Measurements from ENCODE around the gene MZT1. TPM values are rescaled to one million over a fixed set of nuclear protein-coding genes. Genes with fewer than 3 reads are reported as not detected.
A peak's percentile ranks its signal among the peaks of the same experiment; 100 is the strongest.

MZT1 gene, protein sequence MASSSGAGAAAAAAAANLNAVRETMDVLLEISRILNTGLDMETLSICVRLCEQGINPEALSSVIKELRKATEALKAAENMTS
- total RNA-seq = 1 to 10 TPM; 7.4 to 9.4 TPM
- 10 to 100 TPM; 10.3 to 15.5 TPM for polyA plus RNA-seq
- long read RNA-seq, donor 1, transcript MZT1-201 (3 exons, 2,299 nt) = major isoform, 20 of 20 reads
- long read RNA-seq, donor 1, partial matches to known transcripts = 0 of 20 reads
- long read RNA-seq, donor 1, other reads (novel, unspliced or antisense) = 0 of 20 reads
- long read RNA-seq, donor 2, transcript MZT1-201 (3 exons, 2,299 nt) = major isoform, 10 of 12 reads
- long read RNA-seq, donor 2, partial matches to known transcripts = 2 of 12 reads
- long read RNA-seq, donor 2, other reads (novel, unspliced or antisense) = 0 of 12 reads

DNA sequence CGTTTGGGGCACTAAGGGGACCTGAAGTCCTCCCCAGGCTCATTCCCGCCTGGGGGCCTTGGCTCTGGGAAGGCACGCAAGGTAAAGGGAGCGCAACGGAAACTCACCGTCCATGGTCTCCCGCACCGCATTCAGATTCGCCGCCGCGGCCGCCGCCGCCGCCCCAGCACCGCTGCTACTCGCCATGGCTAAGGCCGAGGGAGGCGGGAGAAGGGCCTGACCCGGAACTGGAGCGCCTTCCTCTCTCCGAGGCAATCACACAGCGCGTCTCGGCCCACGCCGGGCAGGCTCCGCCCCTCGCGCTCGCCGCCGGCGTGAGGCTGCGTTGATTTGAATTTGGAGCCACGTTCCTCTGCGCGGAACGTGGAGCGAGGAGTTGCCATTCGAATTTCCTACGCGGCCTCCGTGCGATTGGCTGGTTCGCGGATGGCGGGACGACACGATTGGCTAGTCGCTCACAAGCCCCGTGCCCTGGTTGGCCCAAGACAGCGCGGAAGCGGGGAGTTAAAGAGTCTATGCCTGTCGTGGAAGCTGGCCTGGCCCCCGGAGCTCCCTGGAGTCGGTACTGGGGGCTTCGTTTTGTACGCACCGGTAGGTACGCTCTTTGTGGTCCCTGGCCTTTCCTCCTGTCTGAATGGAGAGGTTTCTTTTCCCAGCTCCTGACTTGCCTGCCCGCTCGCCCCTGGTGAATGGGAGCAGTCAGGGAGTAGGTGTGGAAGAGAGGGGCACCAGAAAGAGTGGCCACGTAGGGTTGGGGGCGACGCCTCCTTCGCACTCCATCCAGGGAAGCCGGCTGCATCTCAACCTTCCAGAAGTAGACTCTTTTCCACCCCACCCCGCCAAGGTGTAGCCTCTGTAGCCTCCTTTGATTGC, at the start of gene MZT1, which contains the start of gene BORA:
MZT1 (minus strand) TSS at position 213 of the 873 bp plus-strand sequence; CDS start at position 186, 27 bp downstream.
BORA (plus strand) TSS at position 507 of the 873 bp plus-strand sequence. CDS start 1,018 bp downstream, outside the sequence.
- ATAC-seq (ENCODE audit: low FRiP score) (peak; percentile 100), DNase-seq (peak; percentile 97 to 98)
- H3K36me3 ChIP-seq (ENCODE audit: control insufficient read depth in 1 of 2, insufficient read depth in 2 of 2, low read length in 1 of 2) = no peaks in the 10 kb centered on the region
- no peaks in the 10 kb centered on the region for H3K4me1 ChIP-seq (ENCODE audit: control insufficient read depth in 1 of 2, insufficient read depth in 2 of 2, low read length in 2 of 2)
- WGBS, 2 donors = 0% methylated on average over 69 to 71 of the region's 71 CpGs
- peak within 1 kb of the TSS; percentile 65 to 98 for H3K4me3 ChIP-seq (ENCODE audit: low read length in 2 of 2)
- intact Hi-C loops (cut with DNase I) = loop anchor here in 1 of 2 donors (5.0 kb wide), 1 partner anchor 55 kb away; the partner anchor contains the start of genes DIS3 and PIBF1
- no peaks in the 10 kb centered on the region for H3K9me3 ChIP-seq (ENCODE audit: control insufficient read depth, low read length)
- no peaks in the 10 kb centered on the region for H3K27me3 ChIP-seq (ENCODE audit: control insufficient read depth in 1 of 2, insufficient read depth in 2 of 2, low read length in 1 of 2)
- peak within 1 kb of the TSS in 1 of 2 donors; percentile 39 for H3K27ac ChIP-seq (ENCODE audit: low read depth in 1 of 2, low read length in 2 of 2)

DNA sequence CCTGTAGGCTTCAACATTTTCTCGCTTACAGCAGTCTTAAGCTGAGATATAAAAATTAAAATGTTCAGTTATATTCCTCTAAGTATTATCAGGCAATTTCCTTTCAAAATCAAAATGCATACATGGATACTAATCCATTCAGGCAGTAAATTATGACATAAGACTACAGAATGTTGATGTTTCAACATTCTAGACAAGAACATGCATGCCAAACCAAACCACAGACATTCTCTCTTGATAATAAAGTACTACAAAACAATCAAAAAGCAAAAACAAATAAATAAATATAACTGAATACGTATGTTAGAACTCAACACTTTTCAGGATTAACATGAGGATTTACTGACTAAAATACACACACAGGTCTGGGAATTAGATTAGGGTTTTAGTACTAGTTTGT, 46.6 kb upstream of the MZT1 start:
- WGBS, 2 donors = 68 to 74% methylated on average over 2 of the region's 2 CpGs
- H3K9me3 ChIP-seq (ENCODE audit: control insufficient read depth, low read length) = no peaks in the 10 kb centered on the region
- intact Hi-C loops (cut with DNase I) = no loop called here
- no peak overlapping the region for H3K4me3 ChIP-seq (ENCODE audit: low read length in 2 of 2)
- H3K27me3 ChIP-seq (ENCODE audit: control insufficient read depth in 1 of 2, insufficient read depth in 2 of 2, low read length in 1 of 2) = no peaks in the 10 kb centered on the region
- DNase-seq (no peak), ATAC-seq (ENCODE audit: low FRiP score) (no peak)
- H3K36me3 ChIP-seq (ENCODE audit: control insufficient read depth in 1 of 2, insufficient read depth in 2 of 2, low read length in 1 of 2) = peaks cover 3 to 4% of the 10 kb centered on the region in 2 donors
- H3K4me1 ChIP-seq (ENCODE audit: control insufficient read depth in 1 of 2, insufficient read depth in 2 of 2, low read length in 2 of 2) = no peaks in the 10 kb centered on the region
- H3K27ac ChIP-seq (ENCODE audit: low read depth in 1 of 2, low read length in 2 of 2) = no peak overlapping the region

DNA sequence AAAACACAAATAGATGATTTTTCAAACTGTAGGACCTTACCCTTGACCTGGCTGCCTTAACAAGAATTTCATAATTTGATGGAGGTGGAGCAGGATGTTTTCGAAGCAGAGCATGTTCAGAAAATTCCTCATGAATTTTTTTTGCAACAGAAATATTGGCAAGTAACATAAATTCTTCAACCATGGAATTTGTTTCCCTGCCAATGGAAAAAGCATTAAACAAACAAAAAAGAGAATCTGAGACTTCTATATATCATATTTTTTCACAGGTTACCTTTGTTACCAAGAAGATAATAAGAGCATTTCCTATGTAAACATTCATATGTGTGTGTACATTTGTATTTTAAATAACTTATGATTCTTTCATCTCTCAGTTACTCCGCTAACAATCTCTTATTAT, 36.0 kb upstream of the MZT1 start:
- 18 to 21% methylated on average over 2 of the region's 2 CpGs for WGBS, 2 donors
- Histone ChIP-seq H3K36me3 (ENCODE audit: control insufficient read depth in 1 of 2, insufficient read depth in 2 of 2, low read length in 1 of 2) (peaks cover 3 to 5% of the 10 kb centered on the region in 2 donors), H3K27me3 (ENCODE audit: control insufficient read depth in 1 of 2, insufficient read depth in 2 of 2, low read length in 1 of 2) (no peaks in the 10 kb centered on the region), H3K4me3 (ENCODE audit: low read length in 2 of 2) (no peak overlapping the region), H3K4me1 (ENCODE audit: control insufficient read depth in 1 of 2, insufficient read depth in 2 of 2, low read length in 2 of 2) (no peaks in the 10 kb centered on the region), H3K27ac (ENCODE audit: low read depth in 1 of 2, low read length in 2 of 2) (no peak overlapping the region), H3K9me3 (ENCODE audit: control insufficient read depth, low read length) (no peaks in the 10 kb centered on the region)
- ATAC-seq (ENCODE audit: low FRiP score) = no peak
- intact Hi-C loops (cut with DNase I) = no loop called here
- DNase-seq = no peak

DNA sequence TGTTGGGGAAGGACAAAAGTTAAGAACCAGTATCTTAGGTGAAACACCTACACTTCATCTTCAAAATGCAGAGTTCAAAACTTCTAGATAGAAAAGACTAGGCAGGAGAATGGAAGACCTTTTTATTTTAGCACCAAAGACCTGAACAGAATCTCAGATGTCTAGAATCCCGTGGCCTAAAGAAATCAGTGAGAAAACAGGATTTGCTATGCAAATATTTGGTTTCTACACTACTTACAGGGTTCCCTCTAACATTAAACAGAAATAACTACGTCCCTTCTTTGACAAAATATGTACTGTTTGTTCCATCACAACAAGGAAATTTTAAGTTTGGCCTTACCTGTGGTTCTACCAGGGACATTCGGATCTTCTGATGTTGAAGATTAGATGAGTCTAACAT, 32.8 kb upstream of the MZT1 start:
- no peak for DNase-seq
- H3K27ac ChIP-seq (ENCODE audit: low read depth in 1 of 2, low read length in 2 of 2) = no peak overlapping the region
- H3K4me3 ChIP-seq (ENCODE audit: low read length in 2 of 2) = no peak overlapping the region
- H3K36me3 ChIP-seq (ENCODE audit: control insufficient read depth in 1 of 2, insufficient read depth in 2 of 2, low read length in 1 of 2) = peaks cover 0 to 2% of the 10 kb centered on the region in 2 donors
- no peaks in the 10 kb centered on the region for H3K27me3 ChIP-seq (ENCODE audit: control insufficient read depth in 1 of 2, insufficient read depth in 2 of 2, low read length in 1 of 2)
- no peaks in the 10 kb centered on the region for H3K4me1 ChIP-seq (ENCODE audit: control insufficient read depth in 1 of 2, insufficient read depth in 2 of 2, low read length in 2 of 2)
- ATAC-seq (ENCODE audit: low FRiP score) = no peak
- H3K9me3 ChIP-seq (ENCODE audit: control insufficient read depth, low read length) = no peaks in the 10 kb centered on the region
- 86 to 92% methylated on average over 3 of the region's 3 CpGs for WGBS, 2 donors
- intact Hi-C loops (cut with DNase I) = no loop called here

DNA sequence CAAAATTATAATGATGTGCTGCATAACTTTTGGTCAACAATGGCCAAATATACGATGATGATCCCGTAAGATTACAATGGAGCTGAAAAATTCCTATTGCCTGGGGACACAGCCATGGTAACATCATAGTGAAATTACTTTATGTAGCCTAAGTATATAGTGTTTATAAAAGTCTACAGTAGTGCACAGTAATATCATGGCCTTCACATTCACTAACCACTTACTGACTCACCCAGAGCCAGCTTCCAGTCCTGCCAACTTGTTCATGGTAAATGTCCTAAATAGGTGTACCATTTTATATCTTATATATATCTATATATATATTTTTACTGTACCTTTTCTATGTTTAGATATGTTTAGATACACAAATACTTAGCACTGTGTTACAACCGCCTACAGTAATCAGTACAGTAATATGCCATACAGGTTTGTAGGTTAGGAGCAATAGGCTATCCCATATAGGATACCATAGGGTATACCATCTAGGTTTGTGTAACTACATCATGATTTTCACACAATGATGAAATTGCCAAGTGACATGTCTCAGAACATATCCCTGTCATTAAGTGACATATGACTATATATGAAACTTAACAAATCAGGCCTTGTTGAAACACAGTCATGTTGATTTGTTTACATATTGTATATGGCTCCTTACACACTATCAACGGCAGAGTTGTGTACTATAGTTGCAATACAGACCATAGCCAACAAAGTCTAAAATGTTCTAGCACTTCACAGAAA, 30.5 kb upstream of the MZT1 start:
- Histone ChIP-seq H3K36me3 (ENCODE audit: control insufficient read depth in 1 of 2, insufficient read depth in 2 of 2, low read length in 1 of 2) (peaks cover 0 to 2% of the 10 kb centered on the region in 2 donors), H3K4me3 (ENCODE audit: low read length in 2 of 2) (no peak overlapping the region), H3K27me3 (ENCODE audit: control insufficient read depth in 1 of 2, insufficient read depth in 2 of 2, low read length in 1 of 2) (no peaks in the 10 kb centered on the region), H3K4me1 (ENCODE audit: control insufficient read depth in 1 of 2, insufficient read depth in 2 of 2, low read length in 2 of 2) (no peaks in the 10 kb centered on the region), H3K9me3 (ENCODE audit: control insufficient read depth, low read length) (no peaks in the 10 kb centered on the region), H3K27ac (ENCODE audit: low read depth in 1 of 2, low read length in 2 of 2) (no peak overlapping the region)
- intact Hi-C loops (cut with DNase I) = no loop called here
- WGBS, 2 donors = 66 to 70% methylated on average over 4 of the region's 4 CpGs
- no peak for DNase-seq
- ATAC-seq (ENCODE audit: low FRiP score) = no peak

DNA sequence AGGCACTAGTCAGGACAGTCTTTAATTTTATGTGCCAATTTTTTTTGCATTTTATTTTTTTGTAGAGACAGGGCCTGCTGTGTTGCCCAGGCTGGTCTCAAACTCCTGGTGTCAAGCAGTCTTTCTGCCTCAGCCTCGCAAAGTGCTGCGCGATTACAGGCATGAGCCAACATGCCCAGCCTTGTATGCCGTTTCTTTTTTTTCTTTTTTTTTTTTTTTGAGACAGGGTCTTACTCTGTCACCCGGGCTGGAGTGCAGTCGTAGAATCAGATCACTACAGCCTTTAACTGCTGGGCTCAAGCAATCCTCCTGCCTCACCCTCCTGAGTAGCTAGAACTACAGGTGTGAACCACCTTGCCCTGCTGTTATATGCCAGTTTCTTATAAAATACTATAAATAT, 26.7 kb upstream of the MZT1 start:
- DNase-seq (no peak), ATAC-seq (ENCODE audit: low FRiP score) (no peak)
- WGBS, 2 donors = 88 to 89% methylated on average over 6 of the region's 6 CpGs
- intact Hi-C loops (cut with DNase I) = no loop called here
- no peak overlapping the region for H3K4me3 ChIP-seq (ENCODE audit: low read length in 2 of 2)
- H3K27me3 ChIP-seq (ENCODE audit: control insufficient read depth in 1 of 2, insufficient read depth in 2 of 2, low read length in 1 of 2) = no peaks in the 10 kb centered on the region
- no peak overlapping the region for H3K27ac ChIP-seq (ENCODE audit: low read depth in 1 of 2, low read length in 2 of 2)
- no peaks in the 10 kb centered on the region for H3K4me1 ChIP-seq (ENCODE audit: control insufficient read depth in 1 of 2, insufficient read depth in 2 of 2, low read length in 2 of 2)
- H3K36me3 ChIP-seq (ENCODE audit: control insufficient read depth in 1 of 2, insufficient read depth in 2 of 2, low read length in 1 of 2) = no peaks in the 10 kb centered on the region
- H3K9me3 ChIP-seq (ENCODE audit: control insufficient read depth, low read length) = no peaks in the 10 kb centered on the region

DNA sequence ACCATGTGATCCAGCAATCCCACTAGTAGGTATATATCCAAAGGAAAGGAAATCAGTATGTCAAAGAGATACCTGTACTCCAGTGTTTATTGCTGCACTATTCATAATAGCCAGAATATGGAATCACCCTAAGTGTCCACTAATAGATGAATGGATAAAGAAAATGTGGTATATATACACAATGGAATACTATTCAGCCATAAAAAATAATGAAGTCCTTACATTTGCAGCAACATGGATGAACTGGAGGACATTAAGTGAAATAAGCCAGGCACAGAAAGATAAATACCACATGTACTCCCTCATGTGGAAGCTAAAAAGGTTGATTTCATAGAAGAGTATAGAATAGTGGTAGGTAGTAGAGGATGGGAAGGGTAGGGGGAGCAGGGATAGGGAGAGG, 23.8 kb upstream of the MZT1 start:
- DNase-seq (no peak), ATAC-seq (ENCODE audit: low FRiP score) (no peak)
- Histone ChIP-seq H3K9me3 (ENCODE audit: control insufficient read depth, low read length) (no peaks in the 10 kb centered on the region), H3K27ac (ENCODE audit: low read depth in 1 of 2, low read length in 2 of 2) (no peak overlapping the region), H3K36me3 (ENCODE audit: control insufficient read depth in 1 of 2, insufficient read depth in 2 of 2, low read length in 1 of 2) (peaks cover 2 to 6% of the 10 kb centered on the region in 2 donors), H3K4me3 (ENCODE audit: low read length in 2 of 2) (no peak overlapping the region), H3K27me3 (ENCODE audit: control insufficient read depth in 1 of 2, insufficient read depth in 2 of 2, low read length in 1 of 2) (no peaks in the 10 kb centered on the region), H3K4me1 (ENCODE audit: control insufficient read depth in 1 of 2, insufficient read depth in 2 of 2, low read length in 2 of 2) (no peaks in the 10 kb centered on the region)
- intact Hi-C loops (cut with DNase I) = no loop called here

DNA sequence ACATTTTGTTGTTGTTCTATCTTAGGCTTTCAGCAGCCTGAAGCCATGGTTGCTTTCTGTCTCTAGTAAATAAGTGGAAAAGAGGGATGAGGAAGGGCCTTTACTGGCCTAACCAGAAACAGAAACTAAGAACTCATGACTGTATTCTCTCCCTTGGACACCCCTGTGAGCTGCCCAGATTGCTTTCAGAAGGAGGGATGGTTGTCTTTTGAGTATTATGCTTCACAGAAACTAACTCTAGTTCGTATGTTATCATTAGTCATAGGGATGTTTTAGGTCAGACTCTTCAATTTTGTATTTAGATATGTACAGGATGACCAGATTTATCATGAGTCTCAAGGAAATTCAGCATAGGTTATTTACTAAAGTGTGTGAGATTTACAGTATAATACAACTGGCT, 17.8 kb upstream of the MZT1 start:
- WGBS, 2 donors = 78 to 83% methylated on average over 1 of the region's 1 CpG
- H3K27me3 ChIP-seq (ENCODE audit: control insufficient read depth in 1 of 2, insufficient read depth in 2 of 2, low read length in 1 of 2) = no peaks in the 10 kb centered on the region
- no peak overlapping the region for H3K4me3 ChIP-seq (ENCODE audit: low read length in 2 of 2)
- no peaks in the 10 kb centered on the region for H3K9me3 ChIP-seq (ENCODE audit: control insufficient read depth, low read length)
- no peaks in the 10 kb centered on the region for H3K4me1 ChIP-seq (ENCODE audit: control insufficient read depth in 1 of 2, insufficient read depth in 2 of 2, low read length in 2 of 2)
- peaks cover 2 to 6% of the 10 kb centered on the region in 2 donors for H3K36me3 ChIP-seq (ENCODE audit: control insufficient read depth in 1 of 2, insufficient read depth in 2 of 2, low read length in 1 of 2)
- H3K27ac ChIP-seq (ENCODE audit: low read depth in 1 of 2, low read length in 2 of 2) = no peak overlapping the region
- intact Hi-C loops (cut with DNase I) = no loop called here
- DNase-seq = no peak
- ATAC-seq (ENCODE audit: low FRiP score) = no peak

Measured in aorta (tissue), 5 donors.